ENCODE data around the gene RAD51.

Gene RAD51

DNA sequence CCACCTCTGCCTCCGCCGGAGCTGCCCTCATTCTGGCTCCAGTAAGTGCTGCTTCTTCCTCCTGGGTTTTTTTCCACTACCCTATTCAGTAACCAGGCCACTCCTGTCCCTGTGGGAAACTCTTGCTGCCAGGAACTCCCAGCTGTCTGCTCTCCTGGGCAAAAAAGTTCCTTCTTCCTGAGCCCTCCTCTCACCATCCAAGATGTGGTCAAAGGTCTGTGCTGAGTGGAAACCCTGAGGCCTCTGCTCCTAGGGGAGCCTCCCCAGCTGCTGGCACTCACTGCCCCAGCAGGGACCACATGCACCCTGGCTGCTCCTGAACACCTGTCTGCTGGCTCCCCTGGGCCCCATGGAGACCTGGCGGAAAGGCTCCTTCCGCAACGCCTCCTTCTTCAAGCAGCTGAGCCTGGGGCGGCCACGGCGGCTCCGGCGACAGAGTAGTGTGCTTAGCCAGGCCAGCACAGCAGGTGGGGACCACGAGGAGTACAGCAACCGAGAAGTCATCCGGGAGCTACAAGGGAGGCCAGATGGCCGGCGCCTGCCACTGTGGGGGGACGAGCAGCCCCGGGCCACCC, 75.3 kb downstream of the RAD51 start (continued):
- TF ChIP-seq TSHZ2 (CRISPR knock-in tag; IDR thresholded peaks at IDR 0.05) = no peak
- TF ChIP-seq, protein P1, sequence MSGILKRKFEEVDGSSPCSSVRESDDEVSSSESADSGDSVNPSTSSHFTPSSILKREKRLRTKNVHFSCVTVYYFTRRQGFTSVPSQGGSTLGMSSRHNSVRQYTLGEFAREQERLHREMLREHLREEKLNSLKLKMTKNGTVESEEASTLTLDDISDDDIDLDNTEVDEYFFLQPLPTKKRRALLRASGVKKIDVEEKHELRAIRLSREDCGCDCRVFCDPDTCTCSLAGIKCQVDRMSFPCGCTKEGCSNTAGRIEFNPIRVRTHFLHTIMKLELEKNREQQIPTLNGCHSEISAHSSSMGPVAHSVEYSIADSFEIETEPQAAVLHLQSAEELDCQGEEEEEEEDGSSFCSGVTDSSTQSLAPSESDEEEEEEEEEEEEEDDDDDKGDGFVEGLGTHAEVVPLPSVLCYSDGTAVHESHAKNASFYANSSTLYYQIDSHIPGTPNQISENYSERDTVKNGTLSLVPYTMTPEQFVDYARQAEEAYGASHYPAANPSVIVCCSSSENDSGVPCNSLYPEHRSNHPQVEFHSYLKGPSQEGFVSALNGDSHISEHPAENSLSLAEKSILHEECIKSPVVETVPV (CRISPR knock-in tag; IDR thresholded peaks at IDR 0.05) = no peak
- TF ChIP-seq TCF4 (CRISPR knock-in tag; IDR thresholded peaks at IDR 0.05; ENCODE audit: borderline replicate concordance) = no peak

DNA sequence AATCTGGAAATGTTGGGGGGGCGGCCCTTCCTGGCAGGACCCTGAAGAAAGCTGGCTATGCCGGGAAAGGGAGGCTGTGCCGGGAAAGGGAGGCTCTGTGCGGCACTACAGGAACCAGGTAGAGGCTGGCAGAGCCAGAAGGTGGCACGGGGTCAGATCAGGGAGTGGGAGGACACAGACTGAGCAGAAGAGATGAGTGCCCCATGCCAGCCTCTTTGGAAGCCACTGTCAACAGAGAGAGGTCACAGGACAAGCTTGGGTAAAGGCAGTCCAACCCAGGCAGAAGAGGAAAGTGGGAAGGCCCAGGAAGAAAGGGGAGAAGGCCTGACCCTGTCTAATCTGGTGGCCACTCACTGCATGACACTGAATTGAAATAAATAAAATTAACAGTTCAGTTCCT, 76.3 kb downstream of the RAD51 start:
- TF ChIP-seq GLIS3 (CRISPR knock-in tag; IDR thresholded peaks at IDR 0.05) = no peak
- TF ChIP-seq ZNF70 (CRISPR knock-in tag; IDR thresholded peaks at IDR 0.05) = no peak
- no peak for TF ChIP-seq TSHZ2 (CRISPR knock-in tag; IDR thresholded peaks at IDR 0.05)
- no peak for TF ChIP-seq SNAI2 (CRISPR knock-in tag; IDR thresholded peaks at IDR 0.05)
- TF ChIP-seq ZNF8 (CRISPR knock-in tag; IDR thresholded peaks at IDR 0.05) = no peak
- no peak for TF ChIP-seq POU6F1 (CRISPR knock-in tag; IDR thresholded peaks at IDR 0.05; ENCODE audit: borderline replicate concordance, low read depth)
- TF ChIP-seq ZFP3 (CRISPR knock-in tag; IDR thresholded peaks at IDR 0.05) = no peak
- no peak for TF ChIP-seq ESRRG (CRISPR knock-in tag; IDR thresholded peaks at IDR 0.05)
- no peak for TF ChIP-seq ZFP30 (CRISPR knock-in tag; IDR thresholded peaks at IDR 0.05)
- TF ChIP-seq, protein P1 (CRISPR knock-in tag; IDR thresholded peaks at IDR 0.05) = no peak
- no peak for TF ChIP-seq TOX (CRISPR knock-in tag; IDR thresholded peaks at IDR 0.05; ENCODE audit: borderline replicate concordance)
- no peak for TF ChIP-seq ZC3H10 (CRISPR knock-in tag; IDR thresholded peaks at IDR 0.05)
- TF ChIP-seq OSR1 (CRISPR knock-in tag; IDR thresholded peaks at IDR 0.05) = no peak
- TF ChIP-seq ZNF565 (CRISPR knock-in tag; conservative IDR thresholded peaks at IDR 0.05; ENCODE audit: low read depth) = no peak
- TF ChIP-seq, protein P2, sequence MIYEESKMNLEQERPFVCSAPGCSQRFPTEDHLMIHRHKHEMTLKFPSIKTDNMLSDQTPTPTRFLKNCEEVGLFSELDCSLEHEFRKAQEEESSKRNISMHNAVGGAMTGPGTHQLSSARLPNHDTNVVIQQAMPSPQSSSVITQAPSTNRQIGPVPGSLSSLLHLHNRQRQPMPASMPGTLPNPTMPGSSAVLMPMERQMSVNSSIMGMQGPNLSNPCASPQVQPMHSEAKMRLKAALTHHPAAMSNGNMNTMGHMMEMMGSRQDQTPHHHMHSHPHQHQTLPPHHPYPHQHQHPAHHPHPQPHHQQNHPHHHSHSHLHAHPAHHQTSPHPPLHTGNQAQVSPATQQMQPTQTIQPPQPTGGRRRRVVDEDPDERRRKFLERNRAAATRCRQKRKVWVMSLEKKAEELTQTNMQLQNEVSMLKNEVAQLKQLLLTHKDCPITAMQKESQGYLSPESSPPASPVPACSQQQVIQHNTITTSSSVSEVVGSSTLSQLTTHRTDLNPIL (CRISPR knock-in tag; IDR thresholded peaks at IDR 0.05; ENCODE audit: low read depth) = no peak
- no peak for TF ChIP-seq RARB (CRISPR knock-in tag; IDR thresholded peaks at IDR 0.05)
- no peak for TF ChIP-seq ARNTL (CRISPR knock-in tag; IDR thresholded peaks at IDR 0.05; ENCODE audit: borderline replicate concordance, low read depth)
- ATAC-seq = no peak

DNA sequence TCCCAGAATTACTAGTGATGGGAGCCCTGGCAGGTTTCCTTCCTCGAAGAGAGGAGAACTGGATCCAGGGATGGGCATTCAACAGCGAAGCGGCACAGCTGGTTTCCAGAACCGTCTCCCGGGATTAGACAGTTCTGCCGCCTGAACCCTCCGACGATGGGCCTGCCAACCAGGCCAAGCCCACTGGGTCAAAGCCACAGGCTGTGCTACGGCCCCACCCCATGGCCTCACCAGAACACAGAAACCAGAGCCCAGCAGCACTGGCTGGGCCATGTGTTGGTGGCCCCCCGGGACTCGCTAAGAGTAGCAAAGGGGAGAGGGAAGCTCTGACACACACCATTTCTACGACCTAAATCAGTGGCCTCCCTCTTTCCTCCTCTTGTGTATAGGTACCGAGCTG, 77.0 kb downstream of the RAD51 start:
- TF ChIP-seq ZNF8 (CRISPR knock-in tag; IDR thresholded peaks at IDR 0.05) (no peak), ZFP30 (CRISPR knock-in tag; IDR thresholded peaks at IDR 0.05) (no peak), ZC3H10 (CRISPR knock-in tag; IDR thresholded peaks at IDR 0.05) (no peak), POU6F1 (CRISPR knock-in tag; IDR thresholded peaks at IDR 0.05; ENCODE audit: borderline replicate concordance, low read depth) (no peak), SNAI2 (CRISPR knock-in tag; IDR thresholded peaks at IDR 0.05) (no peak), RARB (CRISPR knock-in tag; IDR thresholded peaks at IDR 0.05) (no peak), GLIS3 (CRISPR knock-in tag; IDR thresholded peaks at IDR 0.05) (no peak), ZNF565 (CRISPR knock-in tag; conservative IDR thresholded peaks at IDR 0.05; ENCODE audit: low read depth) (no peak), ZFP3 (CRISPR knock-in tag; IDR thresholded peaks at IDR 0.05) (no peak), TSHZ2 (CRISPR knock-in tag; IDR thresholded peaks at IDR 0.05) (no peak), OSR1 (CRISPR knock-in tag; IDR thresholded peaks at IDR 0.05) (no peak), TCF4 (CRISPR knock-in tag; IDR thresholded peaks at IDR 0.05; ENCODE audit: borderline replicate concordance) (no peak), TOX (CRISPR knock-in tag; IDR thresholded peaks at IDR 0.05; ENCODE audit: borderline replicate concordance) (no peak)
- ATAC-seq = no peak

All from SK-N-SH treated with all-trans-retinoic acid at 6 μM for 48 hours (cell line).